KOPT-K1 (cell line): ENCODE data around the gene ARHGAP40.

ENCODE experiments used
- H3K27ac ChIP-seq: fragments of 200-600 bp; sonication (generic); 2 replicates; pipeline ENCODE4 v1.5.1; 2016; ENCODE audit warnings: antibody characterized with exemption, mild to moderate bottlenecking, low read depth, low read length; ENCODE audit not compliant: poor library complexity, severe bottlenecking
- H3K36me3 ChIP-seq: fragments of 200-600 bp; sonication (generic); 2 replicates; pipeline ENCODE4 v1.5.1; 2017; ENCODE audit warnings: antibody characterized with exemption, mild to moderate bottlenecking, low read length, moderate library complexity; ENCODE audit not compliant: insufficient read depth
- H3K9me3 ChIP-seq: fragments of 200-600 bp; sonication (generic); 2 replicates; pipeline ENCODE4 v1.5.1; 2017; ENCODE audit warnings: antibody characterized with exemption, low read length, mild to moderate bottlenecking; ENCODE audit not compliant: insufficient read depth, poor library complexity, severe bottlenecking

Gene ARHGAP40

GRCh38 chr20:38670786-38671185 is 69.2 kb downstream of the ARHGAP40 start:
- Histone ChIP-seq H3K36me3 (no peaks in the 10 kb centered on the region), H3K9me3 (peaks cover 4% of the 10 kb centered on the region), H3K27ac (no peak overlapping the region)

GRCh38 chr20:38671186-38671585 is 69.6 kb downstream of the ARHGAP40 start:
- no peaks in the 10 kb centered on the region for H3K36me3 ChIP-seq
- peaks cover 4% of the 10 kb centered on the region for H3K9me3 ChIP-seq
- no peak overlapping the region for H3K27ac ChIP-seq

- peaks cover 4% of the 10 kb centered on the region for H3K9me3 ChIP-seq
These were observed 70.2 kb downstream of the ARHGAP40 start for GRCh38 chr20:38671701-38672292.

GRCh38 chr20:38672504-38672903 is 70.9 kb downstream of the ARHGAP40 start:
- H3K9me3 ChIP-seq, result peaks cover 4% of the 10 kb centered on the region
- H3K27ac ChIP-seq, result no peak overlapping the region
- H3K36me3 ChIP-seq, result no peaks in the 10 kb centered on the region

More at GRCh38 chr20:38671701-38672292, 70.2 kb downstream of the ARHGAP40 start:
- no peaks in the 10 kb centered on the region for H3K36me3 ChIP-seq
- H3K27ac ChIP-seq, result no peak overlapping the region

DNA sequence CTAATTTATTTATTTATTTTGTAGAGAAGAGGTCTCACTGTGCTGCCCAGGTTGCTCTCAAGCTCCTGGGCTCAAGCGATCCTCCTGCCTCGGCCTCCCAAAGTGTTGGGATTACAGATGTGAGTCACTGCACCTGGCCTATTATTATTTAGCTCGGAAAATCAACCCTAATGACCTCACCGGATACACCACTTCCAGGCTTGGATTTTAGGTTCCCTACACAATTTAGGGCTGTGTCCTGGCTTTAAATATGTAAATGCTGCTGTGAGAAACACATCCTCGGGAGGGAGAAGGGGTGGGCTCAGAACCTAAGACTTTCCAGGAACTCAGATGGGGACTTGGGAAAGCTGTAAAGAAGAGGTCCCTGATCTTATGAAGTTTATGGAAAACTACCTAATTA is 71.7 kb downstream of the ARHGAP40 start:
- no peaks in the 10 kb centered on the region for H3K36me3 ChIP-seq
- H3K9me3 ChIP-seq, result peaks cover 4% of the 10 kb centered on the region
- no peak overlapping the region for H3K27ac ChIP-seq

DNA sequence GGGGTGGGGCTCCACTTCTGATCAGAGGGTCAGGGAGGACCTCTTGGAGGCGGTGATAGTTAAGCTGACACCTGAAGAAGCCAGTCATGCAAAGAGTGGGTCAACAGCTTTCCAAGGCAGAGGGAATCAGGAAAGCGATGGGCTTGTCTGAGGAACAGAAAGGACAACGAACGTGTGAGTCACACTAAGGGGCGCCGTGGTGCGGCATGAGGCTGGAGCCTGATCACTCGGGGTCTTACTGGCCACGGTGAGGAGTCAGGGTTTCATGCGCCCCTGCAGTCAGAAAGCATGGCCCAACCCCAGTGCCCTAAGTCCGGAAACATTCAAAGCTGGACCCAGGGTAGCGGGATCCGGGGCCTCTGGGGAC is 72.1 kb downstream of the ARHGAP40 start:
- no peak overlapping the region for H3K27ac ChIP-seq
- peaks cover 4% of the 10 kb centered on the region for H3K9me3 ChIP-seq
- H3K36me3 ChIP-seq, result no peaks in the 10 kb centered on the region

DNA sequence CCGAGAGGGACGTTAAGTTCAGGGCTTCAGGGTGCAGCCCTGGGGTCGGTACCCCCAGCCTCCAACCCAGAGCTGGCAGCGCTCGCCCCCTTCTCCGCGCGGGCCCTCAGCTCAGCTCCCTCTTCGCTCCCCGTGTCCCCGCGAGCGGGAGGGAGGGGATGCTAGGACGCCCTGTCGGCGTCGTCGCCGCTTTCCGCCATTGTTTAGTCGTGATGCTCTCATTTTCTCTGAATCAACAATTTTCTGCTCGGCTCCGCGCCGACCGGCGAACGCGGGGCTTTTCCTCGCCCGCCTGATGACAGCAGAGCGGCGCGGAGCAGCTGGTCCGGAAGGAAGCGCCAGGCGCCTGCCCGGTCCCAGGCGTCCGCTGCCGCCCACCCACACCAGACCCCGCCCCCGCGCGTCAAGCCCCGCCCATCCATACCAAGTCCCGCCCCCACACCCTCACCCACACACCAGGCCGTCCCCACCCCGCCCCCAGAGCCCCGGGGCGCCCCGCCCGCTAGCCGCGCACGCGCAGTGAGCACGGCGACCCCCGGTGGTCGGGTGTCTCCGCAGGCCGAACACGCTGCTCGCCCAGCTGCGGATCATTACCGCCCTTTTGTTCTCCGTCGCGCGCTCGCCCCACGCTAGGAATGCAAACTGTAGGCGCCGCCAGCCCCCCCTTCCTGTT is 72.6 kb downstream of the ARHGAP40 start:
- H3K9me3 ChIP-seq, result peaks cover 4% of the 10 kb centered on the region
- H3K27ac ChIP-seq, result no peak overlapping the region
- H3K36me3 ChIP-seq, result no peaks in the 10 kb centered on the region

GRCh38 chr20:38674765-38675133 is 73.1 kb downstream of the ARHGAP40 start:
- peaks cover 4% of the 10 kb centered on the region for H3K9me3 ChIP-seq
- no peak overlapping the region for H3K27ac ChIP-seq
- no peaks in the 10 kb centered on the region for H3K36me3 ChIP-seq

DNA sequence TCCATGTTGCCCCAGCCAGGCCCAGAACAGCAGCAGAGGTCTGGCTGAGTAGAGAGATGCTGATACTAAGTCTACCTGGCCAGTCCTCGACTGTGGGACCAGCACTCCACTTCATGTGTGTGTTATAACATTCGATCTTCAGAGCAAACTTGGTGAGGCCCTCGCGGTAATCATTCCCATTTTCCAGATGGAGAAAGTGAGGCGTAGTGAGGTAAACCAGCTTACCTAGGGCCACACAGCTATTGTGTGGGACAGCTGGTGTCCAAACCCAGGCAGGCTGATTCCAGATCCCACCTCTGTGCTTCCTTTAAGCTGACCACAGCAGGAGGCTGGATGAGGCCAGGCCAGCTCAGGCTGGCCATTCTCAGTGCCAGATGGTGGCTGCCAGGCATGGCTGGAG is 75.0 kb downstream of the ARHGAP40 start:
- H3K27ac ChIP-seq, result no peak overlapping the region
- H3K36me3 ChIP-seq, result no peaks in the 10 kb centered on the region
- H3K9me3 ChIP-seq, result peaks cover 4% of the 10 kb centered on the region

DNA sequence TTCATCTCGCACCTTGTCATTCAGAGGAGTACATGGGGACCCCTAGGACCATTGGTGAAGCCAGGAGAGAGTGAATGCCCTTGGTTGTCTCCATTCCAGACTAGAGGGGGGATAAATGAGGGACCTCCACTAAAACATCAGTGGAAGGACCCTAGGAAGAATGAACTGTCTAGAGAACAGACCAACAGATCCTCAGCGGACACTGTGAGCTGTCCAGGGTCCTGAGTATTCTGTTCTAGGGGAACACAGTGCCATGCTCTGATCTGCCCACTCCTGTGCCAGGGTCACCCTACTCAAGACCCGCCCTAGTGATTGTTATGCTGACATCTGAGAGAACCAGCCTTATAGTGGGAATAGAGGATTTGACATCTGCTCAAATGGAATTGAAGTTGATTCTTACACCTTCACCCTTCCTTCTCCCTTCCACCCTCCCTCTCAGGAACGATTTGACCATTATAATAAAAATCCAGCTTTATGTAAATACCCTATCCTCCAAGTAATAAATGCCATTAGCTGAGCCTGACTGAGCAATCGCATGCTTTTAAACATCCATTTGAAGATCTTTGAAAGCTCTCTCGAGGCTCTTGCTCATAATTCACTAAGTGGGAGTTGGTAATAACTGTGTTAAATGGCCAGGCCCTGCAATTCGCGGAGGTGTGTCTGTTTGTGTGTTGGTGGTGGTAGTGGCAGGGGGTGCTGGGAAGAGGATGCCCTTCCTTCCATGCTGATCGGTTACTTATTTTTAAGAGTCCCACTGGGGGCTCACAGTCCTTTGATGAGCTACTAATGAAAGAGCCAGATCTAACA is 79.1 kb downstream of the ARHGAP40 start:
- Histone ChIP-seq H3K9me3 (no peaks in the 10 kb centered on the region), H3K36me3 (no peaks in the 10 kb centered on the region), H3K27ac (no peak overlapping the region)

- no peak overlapping the region for H3K27ac ChIP-seq
- H3K9me3 ChIP-seq, result no peaks in the 10 kb centered on the region
- no peaks in the 10 kb centered on the region for H3K36me3 ChIP-seq
These were observed 83.7 kb downstream of the ARHGAP40 start for GRCh38 chr20:38685271-38685670.

- no peak overlapping the region for H3K27ac ChIP-seq
- H3K9me3 ChIP-seq, result no peaks in the 10 kb centered on the region
- no peaks in the 10 kb centered on the region for H3K36me3 ChIP-seq
These were observed 84.4 kb downstream of the ARHGAP40 start for GRCh38 chr20:38685853-38686473.

DNA sequence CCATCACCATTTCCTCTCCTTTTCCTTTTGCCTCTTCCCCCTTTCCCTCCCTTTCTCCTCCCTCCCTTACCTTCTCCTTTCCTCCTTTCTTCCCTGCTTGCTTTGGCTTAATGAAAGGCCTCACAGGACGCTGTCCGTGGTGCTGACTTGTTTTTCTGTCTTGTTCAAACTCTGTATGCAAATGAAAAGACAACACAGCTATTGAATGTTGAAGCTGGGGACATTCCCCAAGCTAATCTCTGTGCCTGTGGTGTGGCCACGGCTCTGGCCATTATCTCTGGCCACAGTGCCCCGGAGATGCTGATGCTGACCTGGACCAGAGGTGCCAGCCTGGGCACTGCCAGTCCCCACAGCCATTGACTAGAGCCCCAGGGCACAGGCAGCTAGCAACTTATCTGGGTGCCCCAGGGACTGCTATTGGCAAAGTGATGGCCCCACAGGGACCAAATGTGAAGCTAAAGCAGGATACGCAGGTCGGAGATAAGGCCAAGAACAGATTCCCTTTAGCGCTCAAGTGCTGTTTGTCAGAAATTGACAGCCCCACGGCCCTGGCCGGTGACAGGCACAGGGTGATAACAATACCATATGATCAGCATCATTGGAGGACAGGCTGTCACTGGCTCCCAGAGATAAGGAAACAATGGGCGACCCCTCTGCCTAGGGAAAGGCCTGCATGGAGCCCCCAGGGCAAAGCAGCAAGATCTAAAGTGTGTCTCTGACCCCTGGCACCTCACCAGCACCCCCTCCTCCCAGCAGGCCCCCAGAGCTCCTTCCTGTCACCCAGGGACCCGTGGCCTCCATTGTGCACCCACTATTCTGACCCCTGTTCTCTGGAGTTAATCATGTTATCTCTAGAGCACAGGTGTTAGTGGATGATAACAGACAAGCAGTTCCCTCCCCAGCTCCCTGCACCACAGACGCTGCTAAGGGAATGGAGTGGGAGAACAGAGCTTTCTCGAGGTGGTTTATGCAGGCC is 91.1 kb downstream of the ARHGAP40 start:
- Histone ChIP-seq H3K9me3 (no peaks in the 10 kb centered on the region), H3K27ac (no peak overlapping the region), H3K36me3 (no peaks in the 10 kb centered on the region)

- no peaks in the 10 kb centered on the region for H3K36me3 ChIP-seq
- H3K9me3 ChIP-seq, result no peaks in the 10 kb centered on the region
- H3K27ac ChIP-seq, result no peak overlapping the region
These were observed 95.7 kb downstream of the ARHGAP40 start for GRCh38 chr20:38697306-38697705.
